ENCODE data around the gene NDUFS1.

DNA sequence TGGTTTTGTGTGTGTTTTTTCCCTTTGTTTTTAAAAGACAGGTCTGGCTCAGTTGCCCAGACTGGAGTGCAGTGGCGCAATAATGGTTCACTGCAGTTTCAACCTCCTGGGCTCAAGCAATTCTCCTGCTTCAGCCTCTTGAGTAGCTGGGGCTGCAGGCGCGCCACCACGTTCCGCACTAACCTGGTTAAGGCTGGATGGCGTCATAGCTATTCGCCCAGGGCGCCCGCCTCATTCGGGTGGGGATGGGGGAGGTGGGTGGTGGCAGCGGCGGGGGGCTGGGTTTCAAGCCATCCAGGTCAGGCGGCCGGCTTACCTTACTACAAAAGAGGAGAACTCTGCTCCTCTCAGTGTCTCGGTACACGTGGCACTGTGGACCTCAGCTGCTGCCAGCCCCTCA is 43.2 kb upstream of the NDUFS1 start:
- TF ChIP-seq, protein P1, sequence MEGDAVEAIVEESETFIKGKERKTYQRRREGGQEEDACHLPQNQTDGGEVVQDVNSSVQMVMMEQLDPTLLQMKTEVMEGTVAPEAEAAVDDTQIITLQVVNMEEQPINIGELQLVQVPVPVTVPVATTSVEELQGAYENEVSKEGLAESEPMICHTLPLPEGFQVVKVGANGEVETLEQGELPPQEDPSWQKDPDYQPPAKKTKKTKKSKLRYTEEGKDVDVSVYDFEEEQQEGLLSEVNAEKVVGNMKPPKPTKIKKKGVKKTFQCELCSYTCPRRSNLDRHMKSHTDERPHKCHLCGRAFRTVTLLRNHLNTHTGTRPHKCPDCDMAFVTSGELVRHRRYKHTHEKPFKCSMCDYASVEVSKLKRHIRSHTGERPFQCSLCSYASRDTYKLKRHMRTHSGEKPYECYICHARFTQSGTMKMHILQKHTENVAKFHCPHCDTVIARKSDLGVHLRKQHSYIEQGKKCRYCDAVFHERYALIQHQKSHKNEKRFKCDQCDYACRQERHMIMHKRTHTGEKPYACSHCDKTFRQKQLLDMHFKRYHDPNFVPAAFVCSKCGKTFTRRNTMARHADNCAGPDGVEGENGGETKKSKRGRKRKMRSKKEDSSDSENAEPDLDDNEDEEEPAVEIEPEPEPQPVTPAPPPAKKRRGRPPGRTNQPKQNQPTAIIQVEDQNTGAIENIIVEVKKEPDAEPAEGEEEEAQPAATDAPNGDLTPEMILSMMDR (conservative IDR thresholded peaks at IDR 0.05), result no peak
- no peak for TF ChIP-seq ZFX (IDR thresholded peaks at IDR 0.05)

Data from C4-2B (cell line).